ENCODE measurements around the gene TAL1.

DNA sequence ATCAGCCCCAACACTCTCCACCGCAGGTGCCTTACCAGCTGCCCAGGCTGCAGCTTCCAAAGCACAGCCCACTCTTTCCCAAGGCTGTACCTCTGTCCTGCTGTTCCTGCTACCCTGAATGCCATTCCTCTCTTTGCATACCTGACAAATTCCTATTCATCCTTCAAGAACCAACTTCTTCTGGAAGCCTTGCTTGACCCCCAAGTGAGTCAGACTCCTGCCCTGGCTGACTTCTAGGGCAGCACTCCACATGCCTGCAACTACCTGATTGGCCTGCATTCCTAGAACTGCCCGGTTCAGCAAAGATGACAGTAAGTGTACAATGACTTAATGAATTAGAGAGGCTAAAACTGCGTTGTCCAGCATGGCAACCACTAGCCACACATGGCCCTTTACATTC lies 21.4 kb downstream of the TAL1 start:
- no peak for TF ChIP-seq CTCF (conservative IDR thresholded peaks at IDR 0.05 in 1 of 2, IDR thresholded peaks at IDR 0.05 in 1 of 2; ENCODE audit: low read depth in 1 of 2, low read length in 2 of 2)
- no peak for TF ChIP-seq EZH2 (IDR thresholded peaks at IDR 0.05; ENCODE audit: low read length, missing control alignments)

Data from fibroblast of lung (primary cell).